Measurements from ENCODE around the gene ZBP1.

DNA sequence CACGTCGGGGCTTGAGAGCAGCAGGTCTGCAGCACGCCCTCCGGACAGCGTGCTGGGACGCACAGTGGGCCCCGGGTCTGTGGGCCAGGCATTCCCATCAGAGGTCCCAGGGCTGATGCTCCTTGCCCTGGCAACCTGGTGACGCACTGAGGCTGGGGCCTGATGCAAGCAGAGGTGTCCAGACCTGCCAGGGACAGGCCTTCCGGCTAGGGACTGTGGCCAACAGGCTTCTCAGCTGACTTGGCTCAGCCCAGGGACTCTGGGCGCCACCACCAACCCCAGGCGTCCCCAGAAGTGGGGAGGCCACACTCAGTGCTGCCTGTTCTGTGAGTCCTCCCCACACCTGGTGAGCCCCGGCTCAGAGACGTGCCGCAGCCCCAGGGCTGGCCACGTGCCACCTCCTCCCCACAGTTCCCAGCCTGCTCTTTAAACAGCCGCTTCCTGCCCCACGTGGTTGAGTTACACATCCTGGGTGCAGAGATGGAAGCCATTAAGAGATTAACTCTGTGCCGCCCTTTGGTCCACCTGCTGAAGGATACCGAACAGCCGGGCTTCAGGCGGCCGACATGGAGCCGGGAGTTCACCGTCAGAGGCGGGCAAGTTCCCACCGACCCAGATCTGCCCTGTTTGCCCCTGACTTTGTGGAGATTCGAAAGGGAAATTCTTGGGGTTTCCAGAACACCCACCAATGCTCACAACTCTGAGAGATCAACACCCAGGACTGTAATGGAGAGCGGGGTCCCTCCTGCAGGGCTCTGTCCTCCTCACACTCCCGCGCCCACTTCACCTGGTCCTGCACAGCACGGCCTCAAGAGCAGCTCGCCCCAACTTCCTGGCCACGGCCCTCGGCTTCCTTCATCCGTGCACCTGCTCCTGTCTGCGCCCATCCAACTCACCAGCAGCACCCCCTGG lies 37.6 kb upstream of the ZBP1 start:
- no peak for TF ChIP-seq MAX (IDR thresholded peaks at IDR 0.05; ENCODE audit: low read depth)
- TF ChIP-seq, protein P1, sequence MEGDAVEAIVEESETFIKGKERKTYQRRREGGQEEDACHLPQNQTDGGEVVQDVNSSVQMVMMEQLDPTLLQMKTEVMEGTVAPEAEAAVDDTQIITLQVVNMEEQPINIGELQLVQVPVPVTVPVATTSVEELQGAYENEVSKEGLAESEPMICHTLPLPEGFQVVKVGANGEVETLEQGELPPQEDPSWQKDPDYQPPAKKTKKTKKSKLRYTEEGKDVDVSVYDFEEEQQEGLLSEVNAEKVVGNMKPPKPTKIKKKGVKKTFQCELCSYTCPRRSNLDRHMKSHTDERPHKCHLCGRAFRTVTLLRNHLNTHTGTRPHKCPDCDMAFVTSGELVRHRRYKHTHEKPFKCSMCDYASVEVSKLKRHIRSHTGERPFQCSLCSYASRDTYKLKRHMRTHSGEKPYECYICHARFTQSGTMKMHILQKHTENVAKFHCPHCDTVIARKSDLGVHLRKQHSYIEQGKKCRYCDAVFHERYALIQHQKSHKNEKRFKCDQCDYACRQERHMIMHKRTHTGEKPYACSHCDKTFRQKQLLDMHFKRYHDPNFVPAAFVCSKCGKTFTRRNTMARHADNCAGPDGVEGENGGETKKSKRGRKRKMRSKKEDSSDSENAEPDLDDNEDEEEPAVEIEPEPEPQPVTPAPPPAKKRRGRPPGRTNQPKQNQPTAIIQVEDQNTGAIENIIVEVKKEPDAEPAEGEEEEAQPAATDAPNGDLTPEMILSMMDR (IDR thresholded peaks at IDR 0.05), result no peak
